Amygdala (tissue), 56 donors: ENCODE measurements around the gene CTDSPL.
"Not testable (repeated sequence)": the region's sequence is repeated elsewhere in the genome, so short reads cannot be mapped to it uniquely, and the experiment has no call there.

Experiments
- DNase-seq, 56 donors: peaks; one replicate each; lab custom pipeline; 2025; lab: John Stamatoyannopoulos, UW

CTDSPL gene

GRCh38 chr3:37861620-37862041 lies at the start of gene CTDSPL:
Gene CTDSPL, plus strand, starts transcription at chr3:37861880. Its CDS starts 320 bp downstream, at chr3:37862200.
- peak in 29 of 56 donors; percentile 8 to 76 (median 39) for DNase-seq

- peak in 5 of 56 donors; percentile 8 to 17 (median 12) for DNase-seq
Measured at GRCh38 chr3:37812499-37812896, 49.2 kb upstream of the CTDSPL start.

- no peak for DNase-seq
Measured at GRCh38 chr3:37813403-37813802, 48.3 kb upstream of the CTDSPL start.

- no peak for DNase-seq
Measured at GRCh38 chr3:37814547-37814946, 47.1 kb upstream of the CTDSPL start.

- not testable (repeated sequence) for DNase-seq
Measured at GRCh38 chr3:37815156-37815555, 46.5 kb upstream of the CTDSPL start.

- DNase-seq, result no peak
Measured at GRCh38 chr3:37816271-37816670, 45.4 kb upstream of the CTDSPL start.

- no peak for DNase-seq
Measured at GRCh38 chr3:37819591-37819990, 42.1 kb upstream of the CTDSPL start.

GRCh38 chr3:37820286-37820685 lies 41.4 kb upstream of the CTDSPL start:
- no peak for DNase-seq

GRCh38 chr3:37823189-37823588 lies 38.5 kb upstream of the CTDSPL start:
- DNase-seq, result peak in 2 of 56 donors; percentile 18 to 37

- no peak for DNase-seq
Measured at GRCh38 chr3:37824090-37824953, 37.4 kb upstream of the CTDSPL start.

- no peak for DNase-seq
Measured at GRCh38 chr3:37824954-37825328, 36.7 kb upstream of the CTDSPL start.

GRCh38 chr3:37825744-37826400 lies 35.8 kb upstream of the CTDSPL start:
- DNase-seq, result no peak

- no peak for DNase-seq
Measured at GRCh38 chr3:37826502-37826901, 35.2 kb upstream of the CTDSPL start.

GRCh38 chr3:37826933-37827332 lies 34.7 kb upstream of the CTDSPL start:
- DNase-seq, result no peak

- DNase-seq, result no peak
Measured at GRCh38 chr3:37832480-37832879, 29.2 kb upstream of the CTDSPL start.

- no peak for DNase-seq
Measured at GRCh38 chr3:37833302-37834186, 28.1 kb upstream of the CTDSPL start.

GRCh38 chr3:37836589-37836988 lies 25.1 kb upstream of the CTDSPL start:
- DNase-seq, result no peak

GRCh38 chr3:37847689-37848088 lies 14.0 kb upstream of the CTDSPL start:
- DNase-seq, result no peak

GRCh38 chr3:37849146-37849923 lies 12.3 kb upstream of the CTDSPL start:
- DNase-seq, result no peak

- no peak for DNase-seq
Measured at GRCh38 chr3:37852097-37852496, 9.6 kb upstream of the CTDSPL start.
